ENCODE measurements around the gene CTDSP1.

The CTDSP1 gene

GRCh38 chr2:218427741-218428140 is 28.1 kb downstream of the CTDSP1 start:
- DNase-seq, result no peak

DNA sequence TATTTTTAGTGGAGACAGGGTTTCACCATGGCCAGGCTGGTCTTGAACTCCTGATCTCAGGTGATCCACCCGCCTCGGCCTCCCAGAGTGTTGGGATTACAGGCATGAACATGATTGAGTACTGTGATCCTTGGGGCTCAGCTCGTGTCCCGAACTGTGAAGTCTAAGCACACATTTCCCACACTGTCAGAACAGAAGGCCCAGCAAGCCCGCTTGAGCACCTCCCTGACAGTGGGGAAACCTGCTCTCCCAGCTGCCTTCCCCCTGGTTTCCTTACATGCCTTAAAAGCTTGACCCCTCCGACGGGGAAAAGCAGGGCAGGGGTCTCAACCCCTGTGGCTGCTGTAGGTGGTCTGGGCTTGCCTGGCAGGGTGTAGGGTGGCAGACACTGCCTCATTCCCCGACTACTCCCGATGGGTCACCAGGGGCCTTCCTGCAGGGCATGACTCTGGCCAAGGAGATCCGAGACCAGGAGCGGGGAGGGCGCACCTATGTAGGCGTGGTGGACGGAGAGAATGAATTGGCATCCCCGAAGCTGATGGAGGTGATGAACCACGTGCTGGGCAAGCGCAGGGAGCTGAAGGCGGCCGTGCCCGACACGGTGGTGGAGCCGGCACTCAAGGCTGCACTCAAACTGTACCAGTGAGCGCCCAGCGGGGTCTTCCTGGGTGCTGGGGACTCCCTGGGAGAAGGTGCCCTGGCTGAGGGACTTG is 29.3 kb downstream of the CTDSP1 start:
- no peak for DNase-seq

DNA sequence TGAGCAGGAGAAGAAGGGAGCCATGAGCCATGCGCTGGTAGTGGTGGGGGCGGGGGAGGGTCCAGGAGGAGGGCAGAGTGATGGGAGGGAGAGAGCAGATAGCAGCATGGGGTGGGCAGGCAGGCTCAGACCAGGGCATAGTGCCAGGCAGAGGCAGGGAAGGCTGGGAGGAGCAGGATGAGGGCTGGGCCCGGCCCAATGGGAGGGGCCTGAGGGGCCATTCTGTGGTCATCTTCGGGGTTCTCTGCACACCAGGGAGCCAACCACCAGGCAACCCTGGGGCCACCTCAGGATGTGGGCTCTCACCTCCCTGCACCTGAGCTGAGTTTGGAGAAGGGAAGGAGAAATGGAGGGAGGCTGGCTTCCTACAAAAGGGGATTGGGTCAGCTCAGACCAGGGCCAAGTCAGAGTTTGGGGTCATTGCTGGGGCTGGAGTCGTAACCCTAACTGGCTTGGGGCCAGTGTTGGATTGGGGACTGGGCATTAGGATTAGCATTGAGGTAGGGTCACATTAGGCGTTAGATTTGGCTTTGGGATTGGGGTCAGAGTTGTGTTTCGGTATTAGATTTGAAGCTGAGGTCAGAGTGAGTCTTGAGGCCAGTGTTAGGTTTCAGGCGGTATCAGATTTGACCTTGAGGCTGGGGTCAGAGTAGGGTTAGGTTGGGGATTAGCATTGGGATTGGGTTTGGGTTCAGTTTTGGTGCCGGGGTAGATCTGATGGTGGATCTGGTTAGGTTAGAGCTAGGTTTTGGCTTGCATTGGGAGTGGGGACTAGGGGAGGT is 30.4 kb downstream of the CTDSP1 start:
- DNase-seq, result no peak

- no peak for DNase-seq
Measured at GRCh38 chr2:218430721-218431120, 31.1 kb downstream of the CTDSP1 start.

DNA sequence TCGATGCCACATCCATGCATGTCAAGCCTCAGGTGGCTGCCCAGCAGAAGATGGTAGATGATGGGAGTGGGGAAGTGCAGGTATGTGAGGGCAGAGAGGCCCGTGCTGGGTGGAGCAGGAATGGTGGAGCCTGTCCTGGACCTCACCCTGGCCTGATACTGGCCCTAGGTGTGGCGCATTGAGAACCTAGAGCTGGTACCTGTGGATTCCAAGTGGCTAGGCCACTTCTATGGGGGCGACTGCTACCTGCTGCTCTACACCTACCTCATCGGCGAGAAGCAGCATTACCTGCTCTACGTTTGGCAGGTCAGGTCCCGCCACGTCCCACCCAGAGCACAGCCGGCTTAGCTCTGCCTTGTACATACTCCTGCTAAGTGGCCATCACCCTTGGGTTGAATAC is 32.2 kb downstream of the CTDSP1 start:
- DNase-seq, result no peak

DNA sequence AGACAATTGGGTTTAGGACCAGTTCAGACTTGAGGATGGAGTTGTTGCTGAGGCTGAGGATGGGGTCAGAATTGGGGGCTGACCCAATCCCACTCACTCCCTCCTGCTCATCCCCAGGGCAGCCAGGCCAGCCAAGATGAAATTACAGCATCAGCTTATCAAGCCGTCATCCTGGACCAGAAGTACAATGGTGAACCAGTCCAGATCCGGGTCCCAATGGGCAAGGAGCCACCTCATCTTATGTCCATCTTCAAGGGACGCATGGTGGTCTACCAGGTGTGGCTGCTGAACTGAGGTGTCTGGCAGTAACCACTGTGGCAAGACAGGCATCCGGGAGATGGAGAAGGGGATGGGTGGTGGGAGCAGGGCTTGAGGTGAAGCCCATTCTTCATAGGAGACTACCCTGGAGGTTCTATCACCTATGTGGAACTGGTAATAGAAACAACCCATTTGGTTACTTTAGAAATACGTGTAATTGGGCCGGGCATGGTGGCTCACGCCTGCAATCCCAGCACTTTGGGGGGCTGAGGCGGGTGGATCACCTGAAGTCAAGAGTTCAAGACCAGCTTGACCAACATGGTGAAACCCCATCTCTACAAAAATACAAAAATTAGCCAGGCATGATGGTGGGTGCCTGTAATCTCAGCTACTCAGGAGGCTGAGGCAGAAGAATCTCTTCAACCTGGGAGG is 33.2 kb downstream of the CTDSP1 start:
- no peak for DNase-seq

DNA sequence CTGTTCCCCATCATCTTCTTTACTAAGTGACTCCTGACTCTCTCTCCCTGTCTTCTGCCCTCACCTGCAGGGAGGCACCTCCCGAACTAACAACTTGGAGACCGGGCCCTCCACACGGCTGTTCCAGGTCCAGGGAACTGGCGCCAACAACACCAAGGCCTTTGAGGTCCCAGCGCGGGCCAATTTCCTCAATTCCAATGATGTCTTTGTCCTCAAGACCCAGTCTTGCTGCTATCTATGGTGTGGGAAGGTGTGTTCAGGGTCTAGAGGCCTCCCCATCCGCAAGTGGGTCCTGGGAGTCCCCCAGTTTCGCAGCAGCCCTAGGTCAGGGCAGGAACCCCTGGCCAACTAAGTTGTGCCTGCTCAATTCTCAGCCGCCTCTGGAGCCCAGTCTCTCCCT is 34.8 kb downstream of the CTDSP1 start:
- DNase-seq, result no peak

- DNase-seq, result no peak
Measured at GRCh38 chr2:218435003-218435982, 35.6 kb downstream of the CTDSP1 start.

DNA sequence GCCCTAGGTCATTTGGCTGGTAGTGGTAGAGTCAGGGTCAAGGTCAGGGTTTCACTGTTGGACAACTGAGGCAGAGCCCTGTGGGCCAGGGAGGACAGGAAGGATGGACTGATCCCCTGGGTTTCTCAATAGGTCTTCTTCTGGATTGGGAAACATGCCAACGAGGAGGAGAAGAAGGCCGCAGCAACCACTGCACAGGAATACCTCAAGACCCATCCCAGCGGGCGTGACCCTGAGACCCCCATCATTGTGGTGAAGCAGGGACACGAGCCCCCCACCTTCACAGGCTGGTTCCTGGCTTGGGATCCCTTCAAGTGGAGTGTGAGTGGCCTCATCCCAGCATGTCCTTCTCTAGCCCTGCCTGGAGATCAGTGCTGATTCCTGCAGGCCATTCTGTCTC is 37.3 kb downstream of the CTDSP1 start:
- DNase-seq, result no peak

DNA sequence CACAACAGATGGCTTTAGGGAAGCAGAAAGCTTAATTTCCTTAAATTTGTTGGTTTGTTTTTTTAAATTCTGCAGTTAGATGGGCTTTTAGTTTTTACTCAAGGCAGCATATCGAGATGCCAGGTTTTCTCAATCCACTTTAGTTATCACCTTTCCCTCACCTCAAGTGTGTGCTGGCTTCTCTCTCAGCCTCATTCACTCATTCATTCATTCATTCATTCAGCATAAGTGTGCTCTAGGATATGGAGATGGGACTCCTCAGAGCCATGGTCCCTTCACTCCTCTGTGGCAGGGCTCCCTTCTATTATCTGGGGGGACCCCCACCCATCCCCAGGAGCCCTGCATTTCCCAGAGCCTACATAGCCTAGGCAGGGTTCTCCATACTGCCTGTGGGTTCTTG is 38.3 kb downstream of the CTDSP1 start:
- no peak for DNase-seq

DNA sequence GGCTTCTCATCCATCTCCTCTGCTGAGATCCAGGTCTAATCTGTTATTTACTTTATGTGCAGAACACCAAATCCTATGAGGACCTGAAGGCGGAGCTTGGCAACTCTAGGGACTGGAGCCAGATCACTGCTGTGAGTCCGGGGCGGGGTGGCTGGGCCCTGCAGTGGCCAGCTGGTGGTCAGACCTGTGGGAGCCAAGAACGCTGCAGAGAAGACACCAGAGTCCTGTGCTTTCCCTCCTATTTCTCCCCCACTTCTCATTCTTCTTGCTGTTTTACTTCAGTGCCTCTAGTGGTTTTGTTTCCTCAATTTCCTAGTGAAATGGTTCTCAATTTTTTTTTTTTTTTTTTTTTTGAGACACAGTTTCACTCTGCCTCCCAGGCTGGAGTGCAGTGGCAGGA is 38.9 kb downstream of the CTDSP1 start:
- no peak for DNase-seq

DNA sequence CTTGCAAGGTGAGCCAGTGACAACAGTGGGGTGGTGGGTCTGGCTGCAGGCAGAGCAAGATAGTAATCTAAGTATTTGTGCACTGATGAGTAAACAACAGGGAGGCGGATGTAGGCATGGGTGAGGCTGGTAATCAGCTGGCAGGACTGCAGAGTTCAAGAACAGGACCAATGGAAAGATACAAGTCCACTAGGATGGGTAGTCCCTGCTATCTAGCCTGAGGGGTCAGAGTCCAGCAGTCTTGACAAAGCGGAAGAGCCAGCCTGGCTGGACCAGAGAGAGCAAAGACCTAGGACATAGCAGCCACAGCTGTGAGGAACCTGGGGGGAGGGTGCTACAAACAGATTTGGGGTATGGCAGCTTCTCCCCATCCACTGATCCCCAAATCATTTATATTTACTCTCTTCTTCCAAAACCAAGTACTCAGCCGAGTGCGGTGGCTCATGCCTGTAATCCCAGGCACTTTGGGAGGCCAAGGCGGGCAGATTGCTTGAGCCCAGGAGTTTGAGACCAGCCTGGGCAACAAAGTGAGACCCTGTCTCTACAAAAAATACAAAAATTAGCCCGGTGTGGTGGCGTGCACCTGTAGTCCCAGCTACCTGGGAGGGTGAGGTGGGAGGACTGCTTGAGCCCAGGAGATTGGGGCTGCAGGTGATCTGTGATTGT is 45.2 kb downstream of the CTDSP1 start:
- DNase-seq, result no peak

- DNase-seq, result no peak
Measured at GRCh38 chr2:218445602-218446001, 45.9 kb downstream of the CTDSP1 start.

- DNase-seq, result no peak
Measured at GRCh38 chr2:218446547-218446946, 46.9 kb downstream of the CTDSP1 start.

GRCh38 chr2:218447072-218447471 is 47.4 kb downstream of the CTDSP1 start:
- DNase-seq, result no peak

DNA sequence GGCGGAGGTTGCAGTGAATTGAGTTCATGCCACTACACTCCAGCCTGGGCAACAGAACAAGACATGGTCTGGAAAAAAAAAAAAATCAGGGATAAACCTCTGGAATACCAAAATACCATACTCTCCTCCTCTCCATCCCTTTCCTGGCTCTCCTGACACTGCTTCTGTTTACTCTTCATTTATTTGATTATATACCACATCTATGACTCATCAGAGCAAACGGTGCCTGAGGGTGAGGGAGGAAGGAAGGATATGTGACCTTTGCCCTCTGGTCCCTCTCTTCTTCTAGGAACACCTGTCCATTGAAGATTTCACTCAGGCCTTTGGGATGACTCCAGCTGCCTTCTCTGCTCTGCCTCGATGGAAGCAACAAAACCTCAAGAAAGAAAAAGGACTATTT is 49.3 kb downstream of the CTDSP1 start:
- no peak for DNase-seq

DNA sequence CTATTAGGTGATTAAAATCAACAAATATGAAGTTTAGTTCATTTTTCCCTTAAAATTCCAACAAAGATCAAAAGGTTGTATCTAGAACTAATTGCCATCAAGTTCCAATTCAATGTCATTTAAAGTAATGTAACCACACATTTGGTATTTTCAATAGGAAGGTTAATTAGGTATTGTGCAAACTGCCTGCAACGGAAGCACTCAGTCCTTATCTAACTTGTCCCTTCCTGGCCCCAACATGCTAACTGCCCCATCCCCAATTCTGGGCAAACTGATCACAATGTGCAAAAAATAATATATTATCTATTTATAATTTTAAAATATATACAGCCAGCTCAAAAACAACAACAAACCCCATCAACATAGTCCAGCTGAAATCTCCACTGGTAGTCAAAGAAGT is 52.4 kb downstream of the CTDSP1 start:
- DNase-seq, result no peak

All from stimulated activated CD4-positive, alpha-beta T cell treated with anti-CD3 and anti-CD28 coated beads, Interleukin-4, amount 100 ng/mL, for 4 hours (primary cell).